Panc1 (cell line): ENCODE data around the gene RIMOC1. TPM values are rescaled to one million over a fixed set of nuclear protein-coding genes. Genes with fewer than 3 reads are reported as not detected.

Source experiments
- ATAC-seq: fragments of 200-7000 bp; cut with Tn5 transposase; 2 replicates; pipeline ENCODE4 v1.9.1; 2020; ENCODE audit warnings: mild to moderate bottlenecking, moderate library complexity
- BruUV-seq: library from RNA; stranded (reverse); fragments of 400-500 nt; replicated peaks from 2 replicates; lab custom pipeline; 2021; lab: Mats Ljungman, UMichigan
- CTCF ChIA-PET: fragments of 300-600 bp; sonication (Branson Sonifier 250); formaldehyde crosslinking; loops from one replicate; lab custom pipeline; 2022; ENCODE audit warnings: antibody characterized with exemption; lab: Charles Lee
- POLR2A ChIA-PET: fragments of 300-600 bp; sonication (Branson Sonifier 250); formaldehyde crosslinking; loops from one replicate; lab custom pipeline; 2022; ENCODE audit warnings: antibody characterized with exemption; lab: Charles Lee
- DNase-seq: peaks from one replicate; pipeline ENCODE4 v3.0.0-alpha.2; 2010; ENCODE audit warnings: low read depth, low spot score
- H3K27ac ChIP-seq: 2 replicates; pipeline ENCODE4 v1.5.1; 2011; ENCODE audit warnings: mild to moderate bottlenecking, low read length, inconsistent platforms
- H3K27me3 ChIP-seq: fragments of 200-500 bp; sonication (Bioruptor generic); 2 replicates; pipeline ENCODE4 v1.6.0; 2014; ENCODE audit warnings: low read length, inconsistent platforms; ENCODE audit not compliant: control insufficient read depth, insufficient read depth
- H3K36me3 ChIP-seq: fragments of 200-500 bp; sonication (Bioruptor generic); 2 replicates; pipeline ENCODE4 v1.5.1; 2014; ENCODE audit warnings: inconsistent platforms, mild to moderate bottlenecking, low read length, moderate library complexity; ENCODE audit not compliant: control insufficient read depth, insufficient read depth
- H3K4me1 ChIP-seq: 2 replicates; pipeline ENCODE4 v1.5.1; 2011; ENCODE audit warnings: inconsistent platforms, mild to moderate bottlenecking, low read length, moderate library complexity; ENCODE audit not compliant: control insufficient read depth, insufficient read depth
- H3K4me3 ChIP-seq, 2 experiments: 2 replicates each; pipeline ENCODE4 v1.5.1; 2011 to 2012; ENCODE audit warnings: low read depth in 2 of 2, low read length in 2 of 2, mild to moderate bottlenecking in 2 of 2, inconsistent platforms in 1 of 2, moderate library complexity in 1 of 2
- H3K9me3 ChIP-seq: fragments of 200-500 bp; sonication (Bioruptor generic); 2 replicates; pipeline ENCODE4 v1.5.1; 2014; ENCODE audit warnings: low read depth, mild to moderate bottlenecking, inconsistent platforms, low read length, moderate library complexity; ENCODE audit not compliant: control insufficient read depth, insufficient read depth
- CTCF ChIP-seq: fragments of 450-650 bp; IDR thresholded peaks from 2 replicates; pipeline ENCODE4 v1.5.1; 2017; ENCODE audit warnings: mild to moderate bottlenecking
- POLR2AphosphoS5 ChIP-seq: IDR thresholded peaks from 2 replicates; pipeline ENCODE4 v1.6.1; 2012; ENCODE audit warnings: mild to moderate bottlenecking, low read depth, low read length, moderate library complexity
- REST ChIP-seq, 2 experiments: IDR thresholded peaks; 2 replicates each; pipeline ENCODE4 v1.6.1; 2011 to 2012; ENCODE audit warnings: low read depth in 2 of 2, control low read depth in 1 of 2, low read length in 1 of 2, mild to moderate bottlenecking in 1 of 2, moderate library complexity in 1 of 2; ENCODE audit not compliant: insufficient read depth in 1 of 2
- SIN3A ChIP-seq: IDR thresholded peaks from 2 replicates; pipeline ENCODE4 v1.6.1; 2012; ENCODE audit warnings: low read depth, mild to moderate bottlenecking, low read length, moderate library complexity, borderline replicate concordance; ENCODE audit not compliant: insufficient read depth
- TCF7L2 ChIP-seq: IDR thresholded peaks from 2 replicates; pipeline ENCODE4 v1.6.1; 2011; ENCODE audit warnings: mild to moderate bottlenecking, low read depth, low read length, inconsistent platforms
- in situ Hi-C: cut with HindIII; loops from 2 replicates; pipeline ENCODE4 v1.10.0; 2016; ENCODE audit warnings: low sequenced_read_pairs, low pct_unique_long_range_greater_than_20kb
- intact Hi-C: fragments of 100-400 bp; cut with micrococcal nuclease; formaldehyde crosslinking; loops from one replicate; pipeline ENCODE4 v1.10.0; 2022; ENCODE audit not compliant: unreplicated experiment
- total RNA-seq: library from RNA; stranded (reverse); gene quantifications from one replicate; pipeline ENCODE4 v1.2.1, GENCODE V29; 2021; ENCODE audit not compliant: unreplicated experiment

Gene RIMOC1
- total RNA-seq, 1 experiment from 2014 or later = 24.5 TPM

GRCh38 chr5:41869724-41870626 lies 34.2 kb upstream of the RIMOC1 start, which contains the start of gene OXCT1:
OXCT1 (minus strand) TSS chr5:41870425; CDS start chr5:41870358, 67 bp downstream.
- H3K27ac ChIP-seq = peak within 1 kb of the TSS; percentile 39
- intact Hi-C loops = no loop called here
- peaks cover 4% of the 10 kb centered on the region for H3K4me1 ChIP-seq
- no peaks in the 10 kb centered on the region for H3K9me3 ChIP-seq
- BruUV-seq = TSS peak; percentile 64
- H3K36me3 ChIP-seq = no peaks in the 10 kb centered on the region; the same call in 1 of the 2 replicates
- peaks cover 8% of the 10 kb centered on the region for H3K27me3 ChIP-seq
- ATAC-seq (peak; percentile 92), DNase-seq (no peak)
- TF ChIP-seq SIN3A (0 out of 2 replicates have a peak, but pooled peaks have one; percentile 29), REST (IDR thresholded peaks at IDR 0.05; ENCODE audit: insufficient read depth in 1 of 2, low read depth in 2 of 2, low read length in 1 of 2) (no peak)
- in situ Hi-C loops = no loop called here
- CTCF ChIA-PET = no interaction called here
- peak within 1 kb of the TSS; percentile 64 to 73 for H3K4me3 ChIP-seq
- POLR2A ChIA-PET = interaction anchor here (0.5 kb wide), 1 partner anchor 1171 kb away, joined by 4 read pairs; no protein-coding TSS in a partner anchor

- DNase-seq = no peak
- Histone ChIP-seq H3K9me3 (no peaks in the 10 kb centered on the region), H3K27ac (peak overlapping the region; percentile 21), H3K27me3 (peaks cover 8% of the 10 kb centered on the region), H3K4me3 (peak overlapping the region; percentile 64 to 73), H3K4me1 (peaks cover 4% of the 10 kb centered on the region), H3K36me3 (no peaks in the 10 kb centered on the region; the same call in 1 of the 2 replicates)
- in situ Hi-C loops (no loop called here), intact Hi-C loops (no loop called here)
- TF ChIP-seq TCF7L2 = no peak
- TF ChIP-seq CTCF = no peak
- no peak for TF ChIP-seq POLR2AphosphoS5
- TF ChIP-seq SIN3A = no peak
- no peak for TF ChIP-seq REST (IDR thresholded peaks at IDR 0.05; ENCODE audit: insufficient read depth in 1 of 2, low read depth in 2 of 2, low read length in 1 of 2)
- ChIA-PET POLR2A (no interaction called here), CTCF (no interaction called here)
- no TSS peak for BruUV-seq
- 0 out of 2 replicates have a peak, but pooled peaks have one; percentile 9 for ATAC-seq
Measured at GRCh38 chr5:41870627-41871048, 33.5 kb upstream of the RIMOC1 start.
